Thymus (tissue), 11 donors: ENCODE results near the gene FAM184B. TPM values are rescaled to one million over a fixed set of nuclear protein-coding genes. Genes with fewer than 3 reads are reported as not detected.

Experiments
- DNase-seq, 9 donors: peaks; one replicate each; pipeline ENCODE4 v3.0.0-alpha.2; 2013; ENCODE audit warnings: low spot score in 9 of 9, low read depth in 6 of 9, missing footprints in 1 of 9
- H3K27ac ChIP-seq, 2 donors: one replicate each; pipeline ENCODE4 v1.5.1; 2013; ENCODE audit warnings: control low read depth in 1 of 2, low read depth in 1 of 2, low read length in 1 of 2, mild to moderate bottlenecking in 1 of 2, moderate library complexity in 1 of 2
- H3K27me3 ChIP-seq, 2 donors: one replicate each; pipeline ENCODE4 v1.5.1; 2013; ENCODE audit warnings: low read length in 1 of 2; ENCODE audit not compliant: control insufficient read depth in 2 of 2, insufficient read depth in 1 of 2
- H3K36me3 ChIP-seq, 2 donors: one replicate each; pipeline ENCODE4 v1.5.1; 2013; ENCODE audit warnings: low read length in 1 of 2, mild to moderate bottlenecking in 1 of 2, moderate library complexity in 1 of 2; ENCODE audit not compliant: control insufficient read depth in 2 of 2, insufficient read depth in 2 of 2
- H3K4me1 ChIP-seq, 2 donors: one replicate each; pipeline ENCODE4 v1.5.1; 2013; ENCODE audit warnings: low read length in 2 of 2; ENCODE audit not compliant: control insufficient read depth in 2 of 2, insufficient read depth in 2 of 2
- H3K4me3 ChIP-seq, 2 donors: one replicate each; pipeline ENCODE4 v1.5.1; 2013; ENCODE audit warnings: low read length in 2 of 2, control low read depth in 1 of 2, mild to moderate bottlenecking in 1 of 2
- H3K9me3 ChIP-seq, 2 donors: one replicate each; pipeline ENCODE4 v1.5.1; 2013; ENCODE audit warnings: low read length in 1 of 2, mild to moderate bottlenecking in 1 of 2; ENCODE audit not compliant: control insufficient read depth in 2 of 2, insufficient read depth in 1 of 2
- WGBS: extraction: QIAGEN DNeasy Blood & Tissue Kit; methylation state at CpG from one replicate; pipeline ENCODE4 v1.1.7; 2013; 5-methylcytosine and 5-hydroxymethylcytosine counted together
- polyA plus RNA-seq: library from polyadenylated mRNA; stranded (reverse); fragments of 200-250 nt; gene quantifications from one replicate; pipeline ENCODE4 v1.2.3, GENCODE V29; 2013
- total RNA-seq: library from RNA; stranded (reverse); fragments of 120-200 nt; gene quantifications from one replicate; pipeline ENCODE4 v1.2.4, GENCODE V29; 2013
- donor health status: healthy.

Gene FAM184B
- total and polyA plus RNA-seq, 2 donors, result 0.05 to 0.09 TPM

DNA sequence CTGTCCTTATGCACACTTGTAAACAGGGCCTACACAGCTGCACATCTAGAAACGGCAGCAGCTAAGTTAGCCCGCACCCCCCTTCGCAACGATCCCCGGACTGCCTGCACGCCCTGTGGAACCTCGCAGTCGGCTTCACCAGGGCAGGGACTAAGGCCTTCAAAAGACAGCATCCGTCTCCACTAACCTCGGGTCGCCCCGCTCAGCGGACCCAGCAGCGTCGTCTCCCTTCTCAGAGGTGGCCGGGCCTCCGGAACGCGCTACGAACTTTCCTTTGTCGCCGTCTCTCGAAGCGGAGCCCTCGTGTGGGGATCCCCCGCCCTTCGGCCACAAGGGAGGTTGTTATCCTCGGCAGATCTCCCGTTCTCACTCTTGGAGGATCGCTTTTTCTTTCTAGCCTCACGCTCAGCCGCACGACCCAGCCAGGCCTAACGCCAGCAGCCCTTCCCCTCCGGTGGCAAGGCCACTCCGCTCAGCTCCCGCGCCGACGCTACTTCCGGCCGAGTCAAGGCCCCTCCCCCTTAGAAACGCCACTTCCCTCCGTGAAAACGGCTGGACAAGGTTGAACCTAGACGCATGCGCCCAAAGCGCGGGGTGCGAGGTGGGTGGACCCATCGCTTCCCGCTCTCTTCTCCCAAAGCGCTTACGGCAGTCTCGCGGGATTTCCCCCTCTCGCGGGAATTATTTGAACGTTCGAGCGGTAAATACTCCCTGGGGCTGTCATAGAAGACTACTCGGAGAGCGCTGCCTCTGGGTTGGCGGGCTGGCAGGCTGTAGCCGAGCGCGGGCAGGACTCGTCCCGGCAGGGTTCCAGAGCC is 29.0 kb upstream of the FAM184B start, which contains the start of the genes DCAF16 and NCAPG:
TSS of gene DCAF16 (minus strand) at position 498 of the 818 bp plus-strand sequence. CDS start 6,616 bp downstream, outside the sequence.
TSS of gene NCAPG (plus strand) at position 720 of the 818 bp plus-strand sequence. CDS start 99 bp downstream, outside the sequence.
- Histone ChIP-seq H3K27ac (peak within 1 kb of the TSS; percentile 95 to 96), H3K4me1 (peaks cover 5 to 6% of the 10 kb centered on the region in 2 donors), H3K4me3 (peak within 1 kb of the TSS; percentile 72 to 79), H3K27me3 (no peaks in the 10 kb centered on the region), H3K36me3 (peaks cover 0 to 15% of the 10 kb centered on the region in 2 donors), H3K9me3 (no peaks in the 10 kb centered on the region)
- DNase-seq, result peak; percentile 97 to 100 (median 99)
- WGBS, result under 1% methylated on average over 69 of the region's 69 CpGs

DNA sequence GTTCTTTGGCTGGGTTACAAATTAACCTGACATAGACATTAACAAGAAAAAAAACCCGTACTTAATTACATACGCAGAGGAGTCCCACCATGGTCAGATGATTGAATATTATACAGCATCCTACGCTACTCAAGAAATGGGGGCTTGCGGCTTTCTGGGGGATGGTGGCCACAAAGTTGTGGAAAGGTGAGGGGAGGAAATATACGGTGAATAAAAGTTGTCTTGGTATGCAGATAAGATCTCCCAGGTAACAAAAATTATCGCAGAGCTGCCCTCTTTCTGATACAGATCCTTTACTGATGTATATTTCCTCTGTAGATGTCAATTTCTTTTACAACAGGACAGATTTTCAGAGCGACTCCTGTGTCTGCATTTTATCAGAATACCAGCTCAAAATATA is 28.2 kb upstream of the FAM184B start:
- H3K4me1 ChIP-seq, result peaks cover 5 to 6% of the 10 kb centered on the region in 2 donors
- peak overlapping the region; percentile 72 to 79 for H3K4me3 ChIP-seq
- H3K9me3 ChIP-seq, result no peaks in the 10 kb centered on the region
- peak in 3 of 9 donors; percentile 7 to 39 (median 17) for DNase-seq
- 2% methylated on average over 7 of the region's 7 CpGs for WGBS
- H3K27me3 ChIP-seq, result no peaks in the 10 kb centered on the region
- peaks cover 0 to 18% of the 10 kb centered on the region in 2 donors for H3K36me3 ChIP-seq
- peak overlapping the region in 1 of 2 donors; percentile 96 for H3K27ac ChIP-seq

DNA sequence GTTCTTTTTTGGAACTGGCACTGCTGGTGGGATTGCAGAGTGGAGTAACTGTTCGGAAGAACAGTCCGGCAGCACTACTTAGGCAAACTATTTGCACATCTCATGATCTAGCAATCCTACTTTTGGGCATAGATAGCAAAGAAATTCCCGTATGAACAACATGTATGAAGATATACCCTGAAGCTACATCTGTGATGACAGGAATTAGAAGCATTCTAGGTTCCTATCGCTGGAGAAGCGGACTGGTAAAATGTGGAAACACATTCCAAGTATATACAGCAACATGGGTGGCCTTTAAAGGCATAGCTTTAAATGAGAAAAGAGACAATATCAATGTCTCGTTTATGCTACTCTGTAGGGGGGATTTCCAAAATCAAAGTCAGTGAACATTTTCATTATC is 26.0 kb upstream of the FAM184B start:
- Histone ChIP-seq H3K9me3 (no peaks in the 10 kb centered on the region), H3K27ac (no peak overlapping the region), H3K36me3 (peaks cover 17 to 33% of the 10 kb centered on the region in 2 donors), H3K4me3 (no peak overlapping the region), H3K27me3 (no peaks in the 10 kb centered on the region), H3K4me1 (peaks cover 2 to 4% of the 10 kb centered on the region in 2 donors)
- DNase-seq, result no peak
- 92% methylated on average over 6 of the region's 6 CpGs for WGBS

DNA sequence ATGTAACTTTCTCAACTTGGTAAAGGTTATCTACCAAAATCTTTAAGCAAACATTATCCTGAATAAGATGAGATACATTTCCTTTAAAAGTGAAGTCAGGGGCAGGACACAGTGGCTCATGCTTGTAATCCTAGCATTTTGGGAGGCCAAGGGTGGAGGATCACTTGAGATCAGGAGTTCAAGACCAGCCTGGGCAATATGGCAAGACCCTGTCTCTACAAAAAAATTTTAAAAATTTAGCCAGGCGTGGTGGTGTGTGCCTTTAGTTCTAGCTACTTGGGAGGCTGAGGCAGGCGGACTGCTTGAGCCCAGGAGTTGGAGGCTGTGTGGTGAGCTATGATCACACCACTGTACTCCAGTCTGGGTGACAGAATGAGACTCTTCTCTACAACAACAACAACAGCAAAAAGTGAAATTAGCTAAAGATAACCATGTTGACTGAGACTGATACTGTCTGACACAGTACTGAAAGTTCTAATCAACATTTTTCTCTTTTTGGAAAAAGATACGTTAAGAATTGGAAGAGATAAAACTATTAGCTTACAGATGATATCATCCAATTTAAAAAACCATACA is 24.2 kb upstream of the FAM184B start:
- Histone ChIP-seq H3K27ac (no peak overlapping the region), H3K27me3 (no peaks in the 10 kb centered on the region), H3K4me3 (no peak overlapping the region), H3K36me3 (peaks cover 17 to 44% of the 10 kb centered on the region in 2 donors), H3K9me3 (no peaks in the 10 kb centered on the region), H3K4me1 (peaks cover 2 to 4% of the 10 kb centered on the region in 2 donors)
- 97% methylated on average over 3 of the region's 3 CpGs for WGBS
- no peak for DNase-seq

DNA sequence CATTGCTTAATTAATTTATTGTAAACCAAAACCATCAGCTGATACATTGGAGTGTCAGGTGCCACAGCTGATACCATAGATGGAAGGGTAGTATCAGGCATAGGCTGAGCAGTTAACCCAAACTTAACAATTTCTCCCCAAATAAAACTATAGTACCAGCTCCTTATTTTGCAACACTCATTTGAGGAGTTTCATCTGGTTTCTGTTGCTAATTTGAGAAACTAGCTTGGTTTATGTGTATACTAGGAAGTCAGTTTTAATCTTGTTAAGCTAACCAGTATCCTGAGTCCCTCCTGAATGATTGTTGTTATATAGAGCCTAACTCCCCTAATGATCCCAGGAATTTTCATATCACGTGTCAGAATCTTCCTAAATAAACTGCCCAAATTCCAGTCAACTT is 16.4 kb upstream of the FAM184B start:
- H3K27ac ChIP-seq, result no peak overlapping the region
- DNase-seq, result no peak
- WGBS, result 98% methylated on average over 1 of the region's 1 CpG
- H3K36me3 ChIP-seq, result peaks cover 5 to 42% of the 10 kb centered on the region in 2 donors
- no peaks in the 10 kb centered on the region for H3K27me3 ChIP-seq
- no peak overlapping the region for H3K4me3 ChIP-seq
- H3K9me3 ChIP-seq, result no peaks in the 10 kb centered on the region
- no peaks in the 10 kb centered on the region for H3K4me1 ChIP-seq

DNA sequence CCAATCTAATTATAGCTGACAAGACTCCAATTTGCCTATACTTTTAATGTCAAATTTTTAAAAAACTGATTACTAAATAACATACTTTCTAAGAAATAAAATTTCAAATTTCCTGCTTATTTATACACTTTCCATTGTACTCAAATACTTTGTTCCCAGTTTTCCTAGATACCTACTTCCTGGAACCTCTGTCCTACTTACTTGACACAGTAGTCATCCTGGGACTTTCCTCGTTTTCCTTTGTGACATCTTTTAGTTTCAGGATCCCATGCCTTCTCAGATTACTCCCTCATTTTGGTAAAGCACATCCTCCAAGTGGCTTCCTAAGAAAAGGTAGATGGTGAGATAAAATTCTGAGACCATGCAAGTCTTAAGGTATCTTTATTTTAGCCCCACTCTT is 13.3 kb upstream of the FAM184B start:
- peaks cover 5 to 22% of the 10 kb centered on the region in 2 donors for H3K36me3 ChIP-seq
- no peaks in the 10 kb centered on the region for H3K9me3 ChIP-seq
- no peaks in the 10 kb centered on the region for H3K4me1 ChIP-seq
- H3K27me3 ChIP-seq, result no peaks in the 10 kb centered on the region
- no peak overlapping the region for H3K27ac ChIP-seq
- 85% methylated on average over 1 of the region's 1 CpG for WGBS
- DNase-seq, result no peak
- no peak overlapping the region for H3K4me3 ChIP-seq

DNA sequence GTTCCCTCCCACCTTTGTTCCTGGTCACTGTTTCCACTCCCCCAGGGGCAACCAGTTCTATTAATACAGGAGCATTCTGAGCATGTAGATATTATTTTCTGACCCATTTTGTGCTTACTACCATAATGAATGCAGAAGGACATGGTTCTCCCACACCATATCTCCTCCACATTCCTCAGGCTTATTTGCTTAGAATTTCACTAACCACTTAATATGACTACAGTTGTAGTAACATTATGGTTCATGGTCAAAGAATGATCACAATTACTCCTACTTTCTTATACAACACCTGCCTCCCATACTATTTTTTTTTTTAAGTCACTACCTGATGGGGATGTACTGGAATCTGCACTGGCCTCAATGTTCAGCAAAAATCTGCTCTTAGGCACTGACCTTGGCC is 7.5 kb upstream of the FAM184B start:
- Histone ChIP-seq H3K4me3 (no peak overlapping the region), H3K9me3 (no peaks in the 10 kb centered on the region), H3K27me3 (no peaks in the 10 kb centered on the region), H3K27ac (no peak overlapping the region), H3K4me1 (no peaks in the 10 kb centered on the region), H3K36me3 (peaks cover 0 to 4% of the 10 kb centered on the region in 2 donors)
- DNase-seq, result no peak

DNA sequence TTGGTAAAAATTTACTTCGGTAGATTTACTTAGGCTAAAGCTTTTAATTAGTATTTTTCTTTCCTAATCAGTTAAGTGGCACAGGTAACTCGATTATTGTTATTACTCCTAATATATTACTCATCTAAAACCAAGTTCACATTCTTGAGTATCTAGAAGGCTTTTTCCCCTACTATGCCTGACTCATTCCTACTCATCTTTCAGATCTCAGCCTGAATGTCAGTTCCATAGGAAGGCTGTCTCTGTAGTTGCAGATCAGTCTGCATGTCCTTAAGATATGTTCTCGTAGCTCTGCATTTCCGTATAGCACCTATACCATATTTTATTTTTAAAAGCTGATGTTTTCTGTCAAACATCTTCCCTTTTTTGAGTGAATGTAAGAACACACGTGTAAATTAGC is 5.9 kb upstream of the FAM184B start:
- H3K36me3 ChIP-seq, result peaks cover 0 to 4% of the 10 kb centered on the region in 2 donors
- WGBS, result 87% methylated on average over 5 of the region's 5 CpGs
- no peaks in the 10 kb centered on the region for H3K4me1 ChIP-seq
- H3K27ac ChIP-seq, result no peak overlapping the region
- H3K9me3 ChIP-seq, result no peaks in the 10 kb centered on the region
- H3K4me3 ChIP-seq, result no peak overlapping the region
- H3K27me3 ChIP-seq, result peaks cover 2 to 4% of the 10 kb centered on the region in 2 donors
- no peak for DNase-seq

DNA sequence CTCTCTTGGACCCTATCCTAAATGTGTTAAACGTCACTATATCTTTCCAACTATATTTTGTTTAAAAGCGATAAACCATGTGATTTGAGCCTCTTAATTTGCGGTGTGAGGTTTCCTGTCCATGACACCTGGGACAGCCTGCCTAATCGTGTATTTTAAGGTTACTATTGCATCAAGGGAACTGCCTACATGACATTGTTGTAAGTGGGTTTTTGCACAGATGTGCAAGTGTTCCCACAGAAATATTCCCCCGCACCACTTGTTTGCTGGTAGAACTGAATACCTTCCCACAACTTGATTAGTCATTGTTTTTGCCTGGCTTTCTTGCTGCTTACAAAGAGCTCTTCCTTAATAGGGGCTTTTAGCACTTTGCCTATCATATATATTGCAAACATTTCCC is 5.1 kb upstream of the FAM184B start:
- no peak overlapping the region for H3K27ac ChIP-seq
- H3K4me1 ChIP-seq, result peaks cover 0 to 4% of the 10 kb centered on the region in 2 donors
- peaks cover 0 to 4% of the 10 kb centered on the region in 2 donors for H3K36me3 ChIP-seq
- peaks cover 9 to 12% of the 10 kb centered on the region in 2 donors for H3K27me3 ChIP-seq
- H3K4me3 ChIP-seq, result no peak overlapping the region
- 4% methylated on average over 5 of the region's 5 CpGs for WGBS
- DNase-seq, result no peak
- no peaks in the 10 kb centered on the region for H3K9me3 ChIP-seq
